Stimulated activated naive CD8-positive, alpha-beta T cell treated with anti-CD3 and anti-CD28 coated beads, Interleukin-15, amount 100 ng/mL, for 72 hours (primary cell): ENCODE results near the gene R3HDM1.
"Not testable (repeated sequence)": the region's sequence is repeated elsewhere in the genome, so short reads cannot be mapped to it uniquely, and the experiment has no call there.

Experiments
- ATAC-seq: fragments of 150-1000 bp; cut with Tn5 transposase; 2 replicates; pipeline ENCODE4 v1.10.0; 2021; ENCODE audit warnings: mild to moderate bottlenecking, moderate library complexity
- DNase-seq, 2 donors: peaks; one replicate each; pipeline ENCODE4 v3.0.0; 2021 to 2022
- H3K27ac Mint-ChIP-seq, 2 donors: one replicate each; pipeline ENCODE4 v1.8.0; 2022; ENCODE audit warnings: mild to moderate bottlenecking in 2 of 2, mixed read lengths in 2 of 2, moderate library complexity in 2 of 2
- H3K27me3 Mint-ChIP-seq: one replicate; pipeline ENCODE4 v1.8.0; 2022; ENCODE audit warnings: mixed read lengths
- H3K4me1 Mint-ChIP-seq: one replicate; pipeline ENCODE4 v1.8.0; 2022; ENCODE audit warnings: mild to moderate bottlenecking, mixed read lengths
- H3K4me3 Mint-ChIP-seq, 2 donors: one replicate each; pipeline ENCODE4 v1.8.0; 2022; ENCODE audit warnings: mild to moderate bottlenecking in 2 of 2, mixed read lengths in 2 of 2, moderate library complexity in 1 of 2
- H3K9me3 Mint-ChIP-seq, 2 donors: one replicate each; pipeline ENCODE4 v1.8.0; 2022; ENCODE audit warnings: mixed read lengths in 2 of 2

Gene R3HDM1

DNA sequence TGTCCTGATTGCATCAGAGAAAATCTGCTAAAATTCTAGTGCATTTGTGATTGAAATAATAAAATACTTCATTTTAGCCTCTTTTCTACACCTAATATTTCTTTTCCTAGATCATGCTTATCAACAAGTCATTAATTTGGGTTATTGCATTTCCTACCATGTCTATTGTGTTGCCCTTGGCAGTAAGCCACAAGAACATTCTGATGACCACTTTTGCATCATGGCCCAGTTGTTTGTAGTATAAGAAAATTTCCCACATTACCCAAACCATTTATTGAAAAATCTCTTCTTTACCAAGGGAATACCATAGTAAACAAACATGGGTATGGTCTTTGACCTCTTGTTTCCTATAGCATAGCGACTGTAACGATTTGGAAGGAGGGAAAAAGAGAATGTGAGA is 76.3 kb downstream of the R3HDM1 start:
- DNase-seq = no peak
- Mint-ChIP-seq H3K9me3 (no peaks in the 10 kb centered on the region), H3K4me3 (no peak overlapping the region)

DNA sequence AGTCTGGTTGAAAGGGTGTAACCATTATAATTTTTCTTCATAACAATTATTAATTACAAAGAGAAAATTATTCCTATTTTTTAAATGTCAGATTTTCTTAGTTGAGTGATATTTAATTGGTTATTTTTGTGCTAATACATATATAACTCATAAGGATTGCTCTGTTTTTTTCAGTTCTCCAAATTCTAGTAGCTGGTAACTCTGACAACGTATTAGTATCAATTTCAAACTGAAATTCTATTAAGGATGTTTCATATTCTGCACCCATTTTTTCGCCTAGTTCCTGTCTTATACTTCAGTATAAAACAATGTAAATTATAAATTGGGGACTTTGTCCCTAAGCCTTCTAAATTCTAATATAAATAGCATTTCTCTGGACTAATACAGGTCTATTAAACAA is 81.0 kb downstream of the R3HDM1 start:
- H3K4me1 Mint-ChIP-seq = no peaks in the 10 kb centered on the region
- no peaks in the 10 kb centered on the region for H3K27me3 Mint-ChIP-seq
- no peak for ATAC-seq
- no peak for DNase-seq
- no peak overlapping the region for H3K4me3 Mint-ChIP-seq
- no peak overlapping the region for H3K27ac Mint-ChIP-seq
- H3K9me3 Mint-ChIP-seq = no peaks in the 10 kb centered on the region

More for the DNA sequence above, 76.3 kb downstream of the R3HDM1 start:
- Mint-ChIP-seq H3K4me1 (no peaks in the 10 kb centered on the region), H3K27ac (no peak overlapping the region), H3K27me3 (no peaks in the 10 kb centered on the region)
- no peak for ATAC-seq

DNA sequence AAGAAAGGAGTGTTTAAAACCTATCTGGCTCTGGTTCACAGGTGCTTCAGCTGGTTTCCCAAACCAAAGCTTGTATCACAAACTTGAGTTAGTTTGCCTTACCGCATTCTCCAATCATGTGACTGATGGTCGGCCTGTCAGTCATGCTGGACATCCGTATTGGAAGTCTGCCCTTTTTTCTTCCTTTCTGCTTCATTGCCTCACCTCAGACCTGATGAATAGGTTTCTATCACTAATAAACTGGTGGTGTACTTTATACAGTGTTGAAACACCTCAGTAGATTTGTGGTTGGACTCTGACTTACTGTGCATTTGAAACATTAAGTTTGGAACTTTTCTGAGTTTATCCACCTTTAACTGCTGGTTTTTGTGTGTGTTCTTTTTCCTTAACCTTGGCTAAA is 84.1 kb downstream of the R3HDM1 start:
- no peaks in the 10 kb centered on the region for H3K9me3 Mint-ChIP-seq
- no peaks in the 10 kb centered on the region for H3K4me1 Mint-ChIP-seq
- DNase-seq = no peak
- no peaks in the 10 kb centered on the region for H3K27me3 Mint-ChIP-seq
- no peak for ATAC-seq
- no peak overlapping the region for H3K27ac Mint-ChIP-seq
- no peak overlapping the region for H3K4me3 Mint-ChIP-seq

DNA sequence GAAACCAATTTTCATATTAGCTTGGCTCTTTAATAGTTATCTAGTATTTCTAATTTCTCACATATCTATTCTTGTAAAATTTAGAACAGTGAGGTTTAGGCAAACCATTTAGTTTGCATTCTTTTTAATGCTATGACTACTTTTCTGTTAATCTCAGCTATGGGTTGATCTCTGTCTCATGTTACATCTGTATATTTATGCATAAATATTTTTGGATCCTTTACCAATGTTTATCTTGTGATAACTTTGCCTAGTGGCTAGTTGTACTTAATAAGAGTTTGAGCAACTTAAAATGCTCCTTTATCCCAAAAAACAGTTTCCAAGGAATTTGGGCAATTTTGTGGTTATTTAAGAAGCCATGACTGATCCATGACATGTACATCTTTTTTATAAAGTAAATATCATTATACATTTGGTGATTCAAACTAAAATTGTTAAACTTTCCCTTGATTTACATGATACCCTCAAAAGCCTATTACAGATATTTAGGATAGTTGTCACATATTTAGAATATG is 86.3 kb downstream of the R3HDM1 start:
- ATAC-seq (no peak), DNase-seq (no peak)
- no peaks in the 10 kb centered on the region for H3K4me1 Mint-ChIP-seq
- H3K27ac Mint-ChIP-seq = no peak overlapping the region
- no peak overlapping the region for H3K4me3 Mint-ChIP-seq
- no peaks in the 10 kb centered on the region for H3K27me3 Mint-ChIP-seq
- no peaks in the 10 kb centered on the region for H3K9me3 Mint-ChIP-seq

DNA sequence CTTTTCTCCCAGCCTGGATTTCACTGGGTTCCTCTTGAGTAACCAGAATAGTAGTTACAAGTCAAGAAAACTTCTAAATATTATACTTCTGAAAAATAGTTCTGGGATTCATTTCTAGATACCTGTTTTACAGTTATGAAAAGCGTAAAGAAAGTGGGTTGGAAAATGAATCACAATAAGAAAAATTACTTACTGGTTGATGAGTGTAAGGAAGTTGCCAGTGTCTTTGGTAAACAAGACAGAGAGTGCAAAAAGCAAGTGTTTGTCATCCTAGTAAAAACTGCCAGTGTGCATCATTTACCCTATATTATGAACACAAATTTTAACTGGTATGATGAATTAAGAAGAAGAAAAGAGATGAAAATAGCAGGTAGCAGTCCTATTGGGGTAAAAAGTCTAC is 88.9 kb downstream of the R3HDM1 start:
- H3K9me3 Mint-ChIP-seq = no peaks in the 10 kb centered on the region
- DNase-seq (no peak), ATAC-seq (peak; percentile 37)
- no peaks in the 10 kb centered on the region for H3K4me1 Mint-ChIP-seq
- H3K4me3 Mint-ChIP-seq = no peak overlapping the region
- H3K27ac Mint-ChIP-seq = no peak overlapping the region
- H3K27me3 Mint-ChIP-seq = no peaks in the 10 kb centered on the region

DNA sequence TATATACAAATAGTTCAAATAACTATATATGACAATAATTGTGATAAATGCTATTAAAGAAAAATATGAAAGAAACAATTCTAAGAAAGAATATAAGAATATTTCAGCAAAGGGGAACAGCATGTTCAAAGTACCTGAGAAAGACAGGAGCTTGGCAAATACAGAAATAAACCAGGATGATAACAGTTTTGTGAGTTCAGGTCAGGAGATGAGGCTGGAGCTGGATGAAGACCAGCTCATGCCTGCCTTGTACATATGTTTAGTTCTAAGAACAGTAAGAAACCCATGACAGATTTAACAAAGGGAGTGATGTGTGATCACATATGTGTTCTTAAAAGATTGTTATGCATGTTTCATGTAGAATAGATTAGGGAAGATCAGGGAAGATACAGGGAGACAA is 98.2 kb downstream of the R3HDM1 start:
- ATAC-seq (no peak), DNase-seq (no peak)
- Mint-ChIP-seq H3K27ac (no peak overlapping the region), H3K4me1 (no peaks in the 10 kb centered on the region), H3K4me3 (no peak overlapping the region), H3K9me3 (no peaks in the 10 kb centered on the region), H3K27me3 (no peaks in the 10 kb centered on the region)

DNA sequence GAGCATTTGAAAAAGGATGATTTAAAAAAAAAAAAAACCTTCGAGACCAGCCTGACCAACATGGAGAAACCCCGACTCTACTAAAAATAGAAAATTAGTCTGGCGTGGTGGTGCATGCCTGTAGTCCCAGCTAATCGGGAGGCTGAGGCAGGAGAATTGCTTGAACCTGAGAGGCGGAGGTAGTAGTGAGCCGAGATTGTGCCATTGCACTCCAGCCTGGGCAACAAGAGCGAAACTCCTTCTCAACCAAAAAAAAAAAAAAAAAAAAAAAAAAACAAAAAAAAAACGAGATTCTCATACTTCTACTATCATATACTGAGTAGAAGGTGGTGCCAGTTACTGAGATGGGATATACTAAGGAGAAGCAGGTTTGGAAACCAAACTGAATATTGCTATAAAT is 98.8 kb downstream of the R3HDM1 start:
- not testable (repeated sequence) for ATAC-seq, H3K9me3 Mint-ChIP-seq, H3K4me1 Mint-ChIP-seq, DNase-seq, H3K4me3 Mint-ChIP-seq, H3K27me3 Mint-ChIP-seq, H3K27ac Mint-ChIP-seq

DNA sequence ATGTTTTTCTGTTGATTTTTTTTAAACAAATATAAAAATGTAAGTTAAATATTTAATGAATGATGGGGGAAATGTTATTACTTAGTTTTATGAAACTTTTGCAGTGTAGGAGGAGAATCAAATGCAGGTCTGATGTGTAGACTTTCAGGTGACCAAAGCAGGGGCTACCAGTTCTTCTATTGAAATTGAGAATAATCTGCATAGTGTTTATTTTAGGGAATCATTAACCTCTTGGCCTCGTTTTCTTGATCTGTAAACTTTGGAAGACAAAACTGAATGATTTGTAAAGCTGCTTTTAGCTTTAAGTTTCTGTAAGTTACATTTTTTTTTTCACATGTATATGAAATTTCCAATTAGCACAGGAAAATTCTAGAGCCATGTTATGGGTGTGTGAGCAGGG is 99.2 kb downstream of the R3HDM1 start:
- DNase-seq (no peak), ATAC-seq (no peak)
- no peak overlapping the region for H3K4me3 Mint-ChIP-seq
- no peak overlapping the region for H3K27ac Mint-ChIP-seq
- no peaks in the 10 kb centered on the region for H3K27me3 Mint-ChIP-seq
- H3K4me1 Mint-ChIP-seq = no peaks in the 10 kb centered on the region
- H3K9me3 Mint-ChIP-seq = no peaks in the 10 kb centered on the region

DNA sequence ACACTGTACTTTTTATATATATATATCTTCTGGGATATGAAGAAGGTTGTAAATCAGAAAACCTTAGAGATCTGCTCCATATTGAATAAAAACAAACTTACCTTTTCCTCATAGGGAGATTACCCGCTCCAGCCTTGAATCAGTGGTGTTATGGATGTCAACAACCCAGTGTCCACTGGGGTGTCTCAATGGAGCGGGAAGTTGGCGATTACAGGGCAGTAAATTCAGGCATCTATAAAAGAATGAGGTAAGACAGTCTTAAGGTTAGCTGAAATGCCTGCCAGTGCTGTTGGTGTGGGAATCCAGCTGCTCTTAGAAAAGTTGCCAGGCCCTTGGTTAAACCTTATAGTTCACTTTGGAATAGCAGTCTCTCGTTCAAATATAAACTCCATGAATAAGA is 102.3 kb downstream of the R3HDM1 start:
- ATAC-seq (no peak), DNase-seq (no peak)
- Mint-ChIP-seq H3K4me1 (peaks cover 8% of the 10 kb centered on the region), H3K27ac (no peak overlapping the region), H3K27me3 (no peaks in the 10 kb centered on the region), H3K9me3 (no peaks in the 10 kb centered on the region), H3K4me3 (no peak overlapping the region)

DNA sequence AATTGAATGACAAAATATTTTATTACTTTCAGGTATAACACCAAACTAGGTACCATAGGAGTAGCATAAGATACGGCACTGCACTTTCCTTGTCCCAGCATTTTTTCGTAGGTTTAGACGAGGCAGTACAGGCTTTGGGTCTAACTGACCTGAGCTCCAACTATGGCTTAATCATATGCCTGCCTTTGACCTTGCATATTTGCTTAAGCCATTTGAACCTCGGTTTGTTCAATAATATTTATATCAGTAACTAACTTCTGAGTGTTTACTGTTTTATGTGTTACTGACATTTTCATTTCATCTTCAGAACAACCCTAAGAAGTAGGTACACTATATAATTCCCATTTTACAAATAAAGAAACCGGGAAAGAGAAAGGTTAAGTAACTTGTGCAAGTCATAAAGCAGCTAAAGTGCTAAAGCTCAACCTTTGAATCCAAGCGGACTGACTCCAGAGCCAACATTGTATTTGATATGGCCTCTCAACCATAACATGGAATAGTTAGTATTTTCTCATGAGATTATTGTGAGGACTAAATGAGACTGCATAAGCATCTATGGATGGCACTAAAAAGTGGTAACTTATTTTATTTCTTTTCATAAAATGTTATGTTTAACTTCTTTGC is 104.0 kb downstream of the R3HDM1 start:
- no peak for ATAC-seq
- H3K4me3 Mint-ChIP-seq = no peak overlapping the region
- H3K27ac Mint-ChIP-seq = no peak overlapping the region
- peaks cover 8% of the 10 kb centered on the region for H3K4me1 Mint-ChIP-seq
- no peaks in the 10 kb centered on the region for H3K27me3 Mint-ChIP-seq
- no peaks in the 10 kb centered on the region for H3K9me3 Mint-ChIP-seq
- DNase-seq = no peak

DNA sequence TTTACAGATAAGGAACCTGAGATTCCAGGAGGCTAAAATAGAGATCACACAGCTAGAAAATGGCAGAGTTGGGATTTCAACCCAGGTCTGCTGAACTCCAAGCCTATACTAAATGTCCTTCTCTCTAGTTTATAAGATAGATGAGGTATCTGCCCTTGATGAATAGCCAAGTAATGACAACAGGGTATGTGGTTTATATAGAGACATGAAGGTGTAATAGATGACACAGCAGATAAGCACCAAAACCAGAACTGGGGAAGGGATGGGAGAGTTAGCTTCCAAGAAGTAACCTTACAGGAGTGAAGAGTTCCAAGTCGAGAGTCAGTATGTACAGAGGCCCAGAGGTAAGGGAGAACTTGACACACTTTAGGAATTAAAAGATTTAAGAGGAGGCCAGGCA is 105.7 kb downstream of the R3HDM1 start:
- Mint-ChIP-seq H3K4me1 (peaks cover 8% of the 10 kb centered on the region), H3K27ac (peak overlapping the region in 1 of 2 donors; percentile 19), H3K4me3 (no peak overlapping the region), H3K27me3 (no peaks in the 10 kb centered on the region), H3K9me3 (no peaks in the 10 kb centered on the region)
- DNase-seq (no peak), ATAC-seq (peak; percentile 52)

DNA sequence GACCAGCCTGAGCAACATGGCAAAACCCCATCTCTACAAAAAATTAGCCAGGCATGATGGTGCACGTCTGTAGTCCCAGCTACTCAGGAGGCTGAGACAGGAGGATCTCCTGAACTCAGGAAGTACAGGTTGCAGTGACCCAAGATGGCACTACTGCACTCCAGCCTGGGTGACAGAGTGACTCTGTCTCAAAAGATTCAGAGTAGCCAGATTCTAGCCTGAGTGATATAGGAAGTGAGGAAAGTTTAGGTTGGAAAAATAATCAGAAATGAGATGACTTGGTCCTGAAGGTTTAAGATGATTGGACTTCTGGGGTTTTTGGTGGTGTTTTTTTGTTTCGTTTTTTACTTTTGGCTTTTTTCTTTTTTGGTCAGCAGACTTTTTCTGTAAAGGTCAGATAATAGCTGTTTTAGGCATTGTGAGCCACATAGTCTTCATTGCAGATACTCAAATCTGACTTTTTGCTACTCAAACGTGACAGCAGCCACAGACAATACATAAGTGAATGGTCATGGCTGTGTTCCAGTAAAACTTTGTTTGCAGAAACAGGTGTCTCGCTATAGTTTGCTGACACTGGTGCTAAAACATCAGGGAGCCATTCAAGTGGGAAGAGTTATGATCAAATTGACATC is 106.3 kb downstream of the R3HDM1 start:
- ATAC-seq = peak; percentile 60
- DNase-seq = no peak
- Mint-ChIP-seq H3K27ac (no peak overlapping the region), H3K4me3 (no peak overlapping the region), H3K9me3 (no peaks in the 10 kb centered on the region), H3K4me1 (peaks cover 8% of the 10 kb centered on the region), H3K27me3 (no peaks in the 10 kb centered on the region)

DNA sequence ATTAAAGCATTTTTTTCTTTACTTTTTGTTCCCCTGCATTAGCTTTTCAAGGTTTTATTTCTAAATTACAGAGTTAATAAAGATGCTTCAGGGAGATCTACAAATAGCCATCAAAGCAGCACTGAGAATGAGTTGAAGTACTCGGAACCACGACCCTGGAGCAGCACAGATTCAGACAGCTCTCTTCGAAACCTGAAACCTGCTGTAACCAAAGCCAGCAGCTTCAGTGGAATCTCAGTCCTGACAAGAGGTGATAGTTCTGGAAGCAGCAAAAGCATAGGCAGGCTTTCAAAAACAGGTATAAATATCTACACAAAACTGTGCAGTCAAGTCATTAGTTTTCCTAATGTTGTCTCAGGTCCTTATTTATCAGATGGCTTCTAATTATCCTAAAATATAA is 107.5 kb downstream of the R3HDM1 start:
- no peak overlapping the region for H3K27ac Mint-ChIP-seq
- H3K4me3 Mint-ChIP-seq = no peak overlapping the region
- no peak for ATAC-seq
- no peaks in the 10 kb centered on the region for H3K27me3 Mint-ChIP-seq
- H3K9me3 Mint-ChIP-seq = no peaks in the 10 kb centered on the region
- peaks cover 8% of the 10 kb centered on the region for H3K4me1 Mint-ChIP-seq
- DNase-seq = no peak

DNA sequence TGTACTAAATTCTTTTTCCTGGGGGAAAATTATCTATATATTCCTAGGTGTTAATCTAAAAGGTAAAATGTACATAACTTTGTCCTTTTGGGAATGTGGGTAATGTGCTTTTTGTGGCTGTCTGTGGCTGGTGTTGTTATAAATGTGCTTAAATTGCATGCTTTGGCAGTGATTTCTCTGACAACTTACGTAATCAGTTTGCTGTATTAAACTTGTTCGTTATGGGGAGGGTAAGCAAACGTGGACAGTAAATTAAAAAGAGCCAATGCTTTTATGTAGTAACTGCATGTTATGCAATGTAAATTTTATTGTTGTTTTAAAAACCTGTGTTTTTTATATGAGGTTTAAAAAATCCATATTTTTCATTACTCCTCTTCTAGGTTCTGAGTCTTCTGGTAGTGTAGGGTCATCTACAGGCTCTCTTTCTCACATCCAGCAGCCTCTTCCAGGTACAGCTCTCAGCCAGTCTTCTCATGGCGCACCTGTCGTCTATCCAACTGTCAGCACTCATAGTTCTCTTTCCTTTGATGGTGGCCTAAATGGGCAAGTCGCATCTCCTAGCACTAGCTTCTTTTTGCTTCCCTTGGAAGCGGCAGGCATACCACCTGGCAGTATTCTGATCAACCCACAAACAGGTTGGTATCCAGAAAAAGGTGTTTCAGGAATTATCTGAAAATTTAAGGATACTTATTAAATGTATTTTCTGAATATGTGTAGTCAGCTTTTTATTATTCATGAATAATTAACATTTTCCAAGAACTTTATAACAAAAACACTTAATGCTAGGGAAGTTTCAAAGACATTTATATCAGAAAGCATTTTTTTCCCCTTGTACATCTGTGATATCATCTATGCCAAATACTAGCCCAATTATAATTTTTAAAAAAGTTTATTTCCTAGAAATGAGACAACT is 110.1 kb downstream of the R3HDM1 start:
- Mint-ChIP-seq H3K9me3 (no peaks in the 10 kb centered on the region), H3K27me3 (no peaks in the 10 kb centered on the region), H3K27ac (no peak overlapping the region), H3K4me3 (no peak overlapping the region), H3K4me1 (peaks cover 8% of the 10 kb centered on the region)
- ATAC-seq (no peak), DNase-seq (no peak)

DNA sequence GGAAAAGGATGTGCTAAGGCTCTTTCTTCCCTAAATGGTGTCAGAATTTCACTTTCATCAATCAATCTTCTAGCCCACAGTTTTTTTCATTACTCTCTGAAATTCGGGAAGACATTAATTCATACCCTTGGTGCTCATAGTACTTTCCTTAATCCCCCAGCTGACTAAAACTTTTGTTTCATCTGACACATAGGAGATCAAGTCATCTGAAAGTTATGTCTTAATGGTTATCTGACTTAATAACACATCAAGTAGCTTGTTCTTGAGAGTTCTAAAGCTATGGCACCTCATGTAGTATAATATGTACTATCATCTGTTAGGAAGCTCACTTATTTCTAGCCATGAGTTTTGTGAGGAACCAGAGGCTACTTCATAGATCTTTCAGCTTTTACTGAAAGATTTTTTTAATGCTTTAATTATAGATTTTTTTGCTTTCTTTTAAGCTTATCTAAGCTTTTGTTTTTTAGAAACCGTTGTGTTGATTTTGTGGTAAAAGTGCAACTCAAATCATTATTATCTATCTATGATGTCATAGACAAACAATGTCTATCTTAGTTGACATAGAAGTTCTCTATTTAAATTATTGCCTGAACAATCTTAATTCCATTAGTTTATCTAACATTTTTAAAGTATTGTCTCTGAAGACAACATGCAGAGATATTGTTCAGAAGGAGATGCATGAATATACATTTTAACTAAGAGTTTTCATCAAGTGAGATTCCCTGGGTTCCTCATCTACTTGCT is 116.7 kb downstream of the R3HDM1 start:
- H3K4me1 Mint-ChIP-seq = peaks cover 21% of the 10 kb centered on the region
- H3K27me3 Mint-ChIP-seq = no peaks in the 10 kb centered on the region
- DNase-seq (no peak), ATAC-seq (no peak)
- H3K27ac Mint-ChIP-seq = no peak overlapping the region
- H3K9me3 Mint-ChIP-seq = no peaks in the 10 kb centered on the region
- H3K4me3 Mint-ChIP-seq = no peak overlapping the region
